ENCODE data around the gene C2orf78.
A peak's percentile ranks its signal among the peaks of the same experiment; 100 is the strongest.

The C2orf78 gene

DNA sequence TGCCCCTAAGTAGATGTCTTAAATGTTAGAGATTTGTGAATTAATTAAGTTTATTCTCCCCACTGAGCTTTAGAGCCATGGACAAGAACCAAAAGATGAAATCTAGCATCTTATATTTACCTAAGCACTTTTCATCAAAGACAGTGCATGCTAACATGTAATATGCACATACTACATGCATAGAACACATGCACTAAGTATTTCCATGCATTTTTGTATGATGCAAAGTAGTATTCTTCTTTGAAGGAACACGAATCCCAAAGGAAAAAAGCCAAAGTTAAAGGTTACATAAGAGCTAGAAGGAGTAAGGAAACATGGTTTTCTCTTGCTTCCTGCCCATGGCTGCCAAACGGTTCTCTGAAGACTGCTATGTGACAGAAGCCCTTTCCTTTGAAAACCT is 60.1 kb downstream of the C2orf78 start:
- no peak overlapping the region for H3K4me3 ChIP-seq (ENCODE audit: insufficient read depth, low read length, poor library complexity, severe bottlenecking)
- TF ChIP-seq EZH2phosphoT487 (conservative IDR thresholded peaks at IDR 0.05; ENCODE audit: low read length): no peak
- TF ChIP-seq, protein P1, sequence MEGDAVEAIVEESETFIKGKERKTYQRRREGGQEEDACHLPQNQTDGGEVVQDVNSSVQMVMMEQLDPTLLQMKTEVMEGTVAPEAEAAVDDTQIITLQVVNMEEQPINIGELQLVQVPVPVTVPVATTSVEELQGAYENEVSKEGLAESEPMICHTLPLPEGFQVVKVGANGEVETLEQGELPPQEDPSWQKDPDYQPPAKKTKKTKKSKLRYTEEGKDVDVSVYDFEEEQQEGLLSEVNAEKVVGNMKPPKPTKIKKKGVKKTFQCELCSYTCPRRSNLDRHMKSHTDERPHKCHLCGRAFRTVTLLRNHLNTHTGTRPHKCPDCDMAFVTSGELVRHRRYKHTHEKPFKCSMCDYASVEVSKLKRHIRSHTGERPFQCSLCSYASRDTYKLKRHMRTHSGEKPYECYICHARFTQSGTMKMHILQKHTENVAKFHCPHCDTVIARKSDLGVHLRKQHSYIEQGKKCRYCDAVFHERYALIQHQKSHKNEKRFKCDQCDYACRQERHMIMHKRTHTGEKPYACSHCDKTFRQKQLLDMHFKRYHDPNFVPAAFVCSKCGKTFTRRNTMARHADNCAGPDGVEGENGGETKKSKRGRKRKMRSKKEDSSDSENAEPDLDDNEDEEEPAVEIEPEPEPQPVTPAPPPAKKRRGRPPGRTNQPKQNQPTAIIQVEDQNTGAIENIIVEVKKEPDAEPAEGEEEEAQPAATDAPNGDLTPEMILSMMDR (IDR thresholded peaks at IDR 0.05; ENCODE audit: insufficient read depth, low read length, poor library complexity, severe bottlenecking): no peak
- peaks cover 16% of the 10 kb centered on the region; the same call in 1 of the 2 replicates for H3K79me2 ChIP-seq (ENCODE audit: insufficient read depth, low read length)
- no peaks in the 10 kb centered on the region for H3F3A ChIP-seq (ENCODE audit: insufficient read depth)
- H4K20me1 ChIP-seq (ENCODE audit: low read depth, low read length): no peaks in the 10 kb centered on the region
- H3K27ac ChIP-seq (ENCODE audit: low read depth, low read length): no peak overlapping the region
- no peaks in the 10 kb centered on the region for H3K27me3 ChIP-seq (ENCODE audit: low read length)
- no peaks in the 10 kb centered on the region for H3K9me2 ChIP-seq (replicated peaks; ENCODE audit: insufficient read depth, low read length)
- no peak overlapping the region for H3K4me2 ChIP-seq (ENCODE audit: low read depth, low read length, poor library complexity, severe bottlenecking)
- H3K36me3 ChIP-seq (ENCODE audit: low read length): peaks cover 23% of the 10 kb centered on the region; the same call in 1 of the 2 replicates
- no peak overlapping the region for H2AFZ ChIP-seq (ENCODE audit: low read depth, low read length, severe bottlenecking)
- H3K9ac ChIP-seq (ENCODE audit: low read length): no peak overlapping the region
- no peaks in the 10 kb centered on the region for H3K9me3 ChIP-seq (ENCODE audit: insufficient read depth, low read length)

DNA sequence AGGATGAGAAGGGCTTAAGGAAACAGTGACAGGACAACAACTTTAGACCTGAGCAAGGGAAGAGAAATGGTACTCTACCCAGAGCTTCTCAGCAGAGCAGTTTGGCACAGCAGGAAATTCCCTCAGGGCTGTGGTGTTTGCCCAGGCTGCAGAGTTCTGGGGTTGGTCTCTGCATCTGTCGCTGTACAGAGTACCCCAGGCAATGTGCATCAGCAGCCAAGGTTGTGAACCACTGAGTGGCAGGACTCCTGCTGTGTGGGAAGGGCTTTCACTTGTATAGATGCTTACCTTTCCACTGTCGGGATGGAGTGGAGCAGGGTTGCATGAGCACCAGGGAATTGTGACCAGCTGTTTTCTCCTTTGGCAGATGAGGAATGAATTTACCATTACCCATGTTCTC is 66.0 kb downstream of the C2orf78 start:
- Histone ChIP-seq H2AFZ (ENCODE audit: low read depth, low read length, severe bottlenecking) (no peak overlapping the region), H3K27ac (ENCODE audit: low read depth, low read length) (no peak overlapping the region), H3F3A (ENCODE audit: insufficient read depth) (no peaks in the 10 kb centered on the region), H3K4me2 (ENCODE audit: low read depth, low read length, poor library complexity, severe bottlenecking) (no peak overlapping the region), H3K27me3 (ENCODE audit: low read length) (no peaks in the 10 kb centered on the region), H3K9ac (ENCODE audit: low read length) (no peak overlapping the region), H3K36me3 (ENCODE audit: low read length) (peaks cover 21% of the 10 kb centered on the region), H4K20me1 (ENCODE audit: low read depth, low read length) (no peaks in the 10 kb centered on the region), H3K4me3 (ENCODE audit: insufficient read depth, low read length, poor library complexity, severe bottlenecking) (no peak overlapping the region), H3K9me3 (ENCODE audit: insufficient read depth, low read length) (no peaks in the 10 kb centered on the region), H3K9me2 (replicated peaks; ENCODE audit: insufficient read depth, low read length) (no peaks in the 10 kb centered on the region), H3K79me2 (ENCODE audit: insufficient read depth, low read length) (no peaks in the 10 kb centered on the region)
- TF ChIP-seq, protein P1 (IDR thresholded peaks at IDR 0.05; ENCODE audit: insufficient read depth, low read length, poor library complexity, severe bottlenecking): no peak
- TF ChIP-seq EZH2phosphoT487 (conservative IDR thresholded peaks at IDR 0.05; ENCODE audit: low read length): no peak

DNA sequence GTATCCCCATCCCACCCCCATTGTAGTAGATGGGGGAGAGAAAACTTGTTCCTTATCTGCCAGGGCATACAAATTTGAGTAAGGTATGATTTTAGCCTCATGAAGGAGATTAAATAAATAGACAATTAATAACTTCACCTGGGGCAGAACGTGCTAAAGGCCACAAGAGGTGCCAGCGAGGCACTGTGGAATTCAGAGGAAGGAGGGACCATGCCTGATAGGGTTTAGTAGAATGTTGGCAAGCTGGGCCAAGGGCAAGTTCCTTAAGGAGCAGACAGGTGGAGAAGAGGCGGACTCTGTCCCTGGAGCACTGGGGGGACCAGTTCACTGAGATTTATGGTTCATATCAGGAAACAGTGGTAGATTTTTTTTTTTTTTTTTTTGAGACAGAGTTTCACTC is 67.3 kb downstream of the C2orf78 start:
- no peaks in the 10 kb centered on the region for H4K20me1 ChIP-seq (ENCODE audit: low read depth, low read length)
- no peak overlapping the region for H3K9ac ChIP-seq (ENCODE audit: low read length)
- TF ChIP-seq, protein P1 (IDR thresholded peaks at IDR 0.05; ENCODE audit: insufficient read depth, low read length, poor library complexity, severe bottlenecking): peak; percentile 12
- no peak for TF ChIP-seq EZH2phosphoT487 (conservative IDR thresholded peaks at IDR 0.05; ENCODE audit: low read length)
- no peaks in the 10 kb centered on the region for H3K27me3 ChIP-seq (ENCODE audit: low read length)
- H3K4me2 ChIP-seq (ENCODE audit: low read depth, low read length, poor library complexity, severe bottlenecking): no peak overlapping the region
- H3K27ac ChIP-seq (ENCODE audit: low read depth, low read length): no peak overlapping the region
- no peaks in the 10 kb centered on the region for H3K9me2 ChIP-seq (replicated peaks; ENCODE audit: insufficient read depth, low read length)
- peaks cover 14% of the 10 kb centered on the region for H3K36me3 ChIP-seq (ENCODE audit: low read length)
- H3K4me3 ChIP-seq (ENCODE audit: insufficient read depth, low read length, poor library complexity, severe bottlenecking): no peak overlapping the region
- no peaks in the 10 kb centered on the region for H3F3A ChIP-seq (ENCODE audit: insufficient read depth)
- H3K79me2 ChIP-seq (ENCODE audit: insufficient read depth, low read length): no peaks in the 10 kb centered on the region
- H2AFZ ChIP-seq (ENCODE audit: low read depth, low read length, severe bottlenecking): no peak overlapping the region
- no peaks in the 10 kb centered on the region for H3K9me3 ChIP-seq (ENCODE audit: insufficient read depth, low read length)

All from SU-DHL-6 (cell line).